Measurements from ENCODE around the gene KBTBD2.
"Not testable (repeated sequence)": the region's sequence is repeated elsewhere in the genome, so short reads cannot be mapped to it uniquely, and the experiment has no call there.

The KBTBD2 gene

DNA sequence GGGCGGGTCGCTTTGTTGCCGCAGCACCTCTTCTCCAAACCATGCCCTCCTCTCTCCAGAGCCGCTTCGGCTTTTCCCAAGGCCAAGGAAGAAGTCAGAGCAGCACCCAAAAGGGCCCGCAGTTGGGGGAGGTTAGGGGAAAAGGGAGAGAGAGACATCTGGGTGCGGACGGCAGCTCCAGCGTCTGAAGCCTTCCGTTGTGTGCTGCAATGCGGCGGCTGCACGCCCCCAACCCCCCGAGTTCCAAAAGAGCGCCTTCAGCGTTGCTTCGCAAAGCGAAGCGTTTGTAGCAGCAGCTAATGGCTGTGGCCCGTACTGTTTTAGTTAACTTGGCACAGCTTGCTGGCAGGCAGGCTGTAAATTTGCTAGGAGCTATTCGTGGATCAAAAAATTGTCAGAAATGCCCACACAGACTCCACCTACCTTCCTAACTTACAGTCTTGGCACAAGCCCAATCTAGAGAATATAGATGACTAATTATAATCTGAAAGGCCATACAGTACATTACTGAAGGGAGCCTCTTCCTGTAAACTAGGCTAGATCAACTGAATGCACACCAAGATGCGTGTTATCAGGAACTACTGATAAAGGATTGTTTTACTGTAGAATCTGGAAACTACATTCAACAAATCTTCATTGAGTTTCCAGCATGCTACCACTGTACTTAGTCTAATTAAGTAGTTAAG lies 1.1 kb upstream of the KBTBD2 start:
- ATAC-seq, result peak; percentile 48 to 61

GRCh38 chr7:32891800-32892520 lies 400 bp upstream of the KBTBD2 start:
- peak; percentile 59 to 62 for ATAC-seq

DNA sequence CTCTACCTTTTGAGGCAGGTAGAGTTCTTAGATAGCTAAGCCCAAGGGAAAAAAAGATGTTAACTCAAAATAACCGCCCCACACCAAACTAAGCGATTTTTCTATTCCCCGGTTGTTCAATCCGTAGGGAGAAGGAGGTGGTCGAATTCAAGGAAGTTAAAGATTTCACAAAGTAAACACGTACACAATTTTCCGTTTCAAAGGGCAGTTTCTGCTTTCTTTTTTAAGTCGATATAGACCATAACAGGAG lies 842 bp downstream of the KBTBD2 start:
- ATAC-seq, result no peak

- peak; percentile 32 to 39 for ATAC-seq
Measured at GRCh38 chr7:32890010-32890792, 1.4 kb downstream of the KBTBD2 start.

GRCh38 chr7:32888505-32888904 lies 3.1 kb downstream of the KBTBD2 start:
- no peak for ATAC-seq

DNA sequence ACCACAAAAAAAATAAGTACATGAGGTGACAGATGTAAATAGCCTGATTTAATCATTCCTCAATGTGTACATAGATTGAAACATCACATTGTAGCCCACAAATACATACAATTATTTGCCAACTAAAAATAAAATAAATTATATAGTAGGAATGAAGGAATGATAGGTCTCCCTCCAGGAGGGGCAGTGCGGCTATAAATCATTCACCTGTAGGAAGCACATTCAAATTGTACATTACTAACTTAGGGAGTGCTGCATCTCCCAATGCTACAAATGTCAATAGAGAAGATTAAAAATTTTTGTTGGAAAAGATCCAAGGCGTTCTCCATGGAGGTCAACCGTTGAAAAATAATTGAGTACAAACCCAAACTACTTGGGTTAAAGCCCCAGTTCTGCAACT lies 4.2 kb downstream of the KBTBD2 start:
- ATAC-seq, result no peak

DNA sequence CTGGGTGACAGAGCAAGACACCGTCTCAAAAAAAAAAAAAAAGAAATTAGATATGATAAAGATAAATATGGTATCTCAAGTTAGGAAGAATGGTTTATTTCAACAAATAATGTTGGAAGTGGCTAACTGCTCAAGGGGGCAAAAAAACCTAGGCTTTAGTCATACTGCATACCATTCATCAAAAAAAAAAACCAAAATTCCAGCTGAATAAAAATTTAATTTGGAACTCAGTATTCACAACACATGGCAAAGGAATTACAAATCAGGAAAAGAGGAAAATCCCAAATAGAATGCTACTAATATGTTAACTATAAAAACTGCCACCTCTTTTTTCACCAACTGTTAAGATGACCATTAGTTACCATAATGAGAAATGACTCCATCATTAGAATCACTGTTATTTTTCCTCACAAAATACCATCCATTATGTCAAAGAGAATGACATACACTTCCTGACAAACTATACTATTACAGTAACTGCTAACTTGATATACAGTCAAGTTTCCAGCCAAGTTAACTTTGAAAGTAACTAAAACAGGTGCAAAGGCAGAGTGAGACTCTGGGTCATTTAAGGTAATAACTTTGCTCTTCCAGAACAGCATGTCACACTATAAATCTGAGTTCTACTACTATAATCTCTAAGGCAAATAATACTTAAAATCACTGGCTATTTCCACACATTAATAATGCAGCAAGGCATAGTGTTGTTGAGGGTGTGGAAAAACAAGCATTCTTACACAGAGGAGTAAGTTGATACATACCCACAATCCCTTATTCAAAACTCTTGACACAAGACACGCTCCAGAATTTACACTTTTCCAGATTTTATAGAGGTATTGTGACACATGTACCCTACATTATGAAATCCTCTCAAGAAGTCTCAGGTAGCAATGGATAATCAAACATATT lies 10.2 kb downstream of the KBTBD2 start:
- no peak for ATAC-seq

- ATAC-seq, result peak; percentile 76 to 93
Measured at GRCh38 chr7:32879460-32879859, 12.1 kb downstream of the KBTBD2 start.

GRCh38 chr7:32878023-32878422 lies 13.5 kb downstream of the KBTBD2 start:
- ATAC-seq, result not testable (repeated sequence)

- ATAC-seq, result no peak
Measured at GRCh38 chr7:32872421-32872820, 19.1 kb downstream of the KBTBD2 start.

- ATAC-seq, result peak; percentile 91 to 94
Measured at GRCh38 chr7:32871624-32872371, 19.8 kb downstream of the KBTBD2 start.

- ATAC-seq, result no peak
Measured at GRCh38 chr7:32870298-32870697, 21.3 kb downstream of the KBTBD2 start.

DNA sequence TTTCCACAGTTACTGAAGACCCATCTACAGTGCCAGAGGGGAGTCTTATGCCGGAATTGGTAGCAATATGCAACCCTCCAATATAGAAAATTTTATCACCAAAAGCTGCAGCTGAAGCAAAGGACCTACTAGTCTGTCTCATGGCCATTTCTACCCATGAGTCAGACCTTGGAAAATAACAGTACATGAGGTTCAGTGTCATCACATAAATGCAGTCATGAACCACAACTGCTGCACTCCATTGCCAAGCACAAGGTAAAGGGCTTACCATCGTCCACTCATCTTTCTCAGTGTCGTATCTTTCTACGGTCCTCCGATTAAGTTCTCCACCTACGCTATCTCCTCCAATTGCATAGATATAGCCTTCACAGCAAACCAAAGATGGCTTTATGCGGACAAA lies 21.8 kb downstream of the KBTBD2 start:
- ATAC-seq, result no peak

DNA sequence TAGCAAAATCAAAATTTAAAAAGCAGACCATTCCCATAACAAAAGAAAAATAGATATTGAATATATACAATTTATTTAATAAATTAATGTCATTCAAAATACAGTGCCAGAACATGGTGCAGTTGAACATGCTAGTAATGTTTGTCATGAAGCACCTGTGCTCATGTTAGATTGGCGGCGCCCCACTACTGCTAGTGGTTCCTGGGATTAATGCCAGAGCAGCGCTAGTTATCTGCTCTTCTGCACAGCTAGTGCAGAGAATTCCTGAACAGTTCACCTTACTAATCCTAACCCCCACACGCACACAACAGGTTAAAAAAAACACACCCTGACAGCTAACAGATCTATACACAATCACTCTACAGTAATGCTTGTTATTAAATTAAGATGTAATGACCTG lies 23.4 kb downstream of the KBTBD2 start:
- ATAC-seq, result no peak

GRCh38 chr7:32865448-32866030 lies 26.0 kb downstream of the KBTBD2 start:
- ATAC-seq, result no peak

- not testable (repeated sequence) for ATAC-seq
Measured at GRCh38 chr7:32863872-32864271, 27.7 kb downstream of the KBTBD2 start.

GRCh38 chr7:32860090-32860489 lies 31.5 kb downstream of the KBTBD2 start:
- no peak for ATAC-seq

DNA sequence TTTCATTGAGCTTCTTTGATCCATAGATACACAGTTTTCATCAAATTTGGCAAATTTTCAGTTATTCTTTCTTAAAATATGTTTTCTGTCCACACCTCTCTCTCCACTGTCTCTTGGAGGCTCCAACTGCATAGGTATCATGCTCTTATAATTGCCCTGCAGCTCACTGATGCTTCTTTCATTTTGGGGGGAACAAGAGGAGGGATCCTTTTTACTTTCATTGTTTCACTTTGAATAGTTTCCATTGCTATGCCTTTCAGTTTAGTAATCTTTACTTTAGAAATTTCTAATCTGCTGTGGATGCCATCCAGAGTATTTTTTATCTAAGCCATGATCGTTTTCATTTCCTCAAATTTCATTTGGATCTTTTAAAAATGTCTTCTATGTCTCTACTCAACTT lies 32.9 kb downstream of the KBTBD2 start:
- no peak for ATAC-seq

DNA sequence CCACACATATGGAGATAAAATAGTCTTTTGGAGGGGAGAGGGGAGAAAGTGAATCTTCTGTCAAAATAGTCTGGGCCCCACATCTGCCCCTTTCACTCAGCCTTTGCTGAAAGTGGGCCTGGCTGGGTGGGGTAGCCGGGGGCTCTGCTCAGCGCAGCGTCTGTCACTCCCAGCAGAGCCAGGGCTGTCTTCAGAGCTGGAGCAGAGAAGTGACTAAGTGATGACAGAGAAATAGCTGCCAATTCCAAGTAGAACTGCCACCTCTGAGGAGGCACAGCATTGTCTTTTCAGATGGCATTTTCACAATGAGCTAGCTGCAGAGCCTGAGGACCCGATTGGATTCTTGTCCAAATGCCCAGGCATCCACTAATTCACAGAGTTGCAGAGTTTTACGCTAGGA lies 34.5 kb downstream of the KBTBD2 start:
- ATAC-seq, result not testable (repeated sequence)

GRCh38 chr7:32855837-32856775 lies 35.5 kb downstream of the KBTBD2 start:
- ATAC-seq, result not testable (repeated sequence)
